Endothelial cell of umbilical vein (primary cell): ENCODE measurements around the gene DYRK3. TPM values are rescaled to one million over a fixed set of nuclear protein-coding genes. Genes with fewer than 3 reads are reported as not detected.

Experiments used
- BruUV-seq: library from RNA; stranded (reverse); fragments of 400-500 nt; replicated peaks from 2 replicates; lab custom pipeline; 2021; lab: Mats Ljungman, UMichigan
- CTCF ChIA-PET: fragments of 300-600, 350-600 bp; sonication (Branson Sonifier 250); formaldehyde crosslinking; loops from one replicate; lab custom pipeline; 2021; ENCODE audit warnings: antibody characterized with exemption, inconsistent platforms; lab: Charles Lee
- POLR2A ChIA-PET: fragments of 300-600, 350-600 bp; sonication (Branson Sonifier 250); formaldehyde crosslinking; loops from one replicate; lab custom pipeline; 2021; ENCODE audit warnings: antibody characterized with exemption, inconsistent platforms; lab: Charles Lee
- DNase-seq: peaks from one replicate; pipeline ENCODE4 v3.0.0-alpha.2; 2011; ENCODE audit warnings: low read depth, low spot score
- FAIRE-seq: peaks from 2 replicates; lab custom pipeline; 2011; peaks lifted over from hg19 to GRCh38; lab: Jason Lieb, UNC
- H2AFZ ChIP-seq: 2 replicates; pipeline ENCODE4 v1.6.0; 2012; ENCODE audit warnings: low read depth, low read length, control low read depth, inconsistent platforms
- H3K27ac ChIP-seq: 2 replicates; pipeline ENCODE4 v1.5.1; 2011; ENCODE audit warnings: low read depth, mild to moderate bottlenecking, control low read depth, low read length, moderate library complexity; ENCODE audit not compliant: insufficient read depth
- H3K27me3 ChIP-seq, 2 experiments: 2 replicates each; pipeline versions ENCODE4 v1.6.0 to v1.6.1; 2011; ENCODE audit warnings: low read length in 2 of 2, mixed read lengths in 1 of 2; ENCODE audit not compliant: control insufficient read depth in 2 of 2, insufficient read depth in 2 of 2
- H3K36me3 ChIP-seq, 2 experiments: 2 replicates in 1 of 2; 3 replicates in 1 of 2; pipeline ENCODE4 v1.5.1; 2011; ENCODE audit warnings: low read length in 2 of 2, mild to moderate bottlenecking in 1 of 2, moderate library complexity in 1 of 2; ENCODE audit not compliant: control insufficient read depth in 2 of 2, insufficient read depth in 2 of 2; ENCODE audit errors: extremely low read depth in 1 of 2
- H3K4me1 ChIP-seq: 3 replicates; pipeline ENCODE4 v1.5.1; 2011; ENCODE audit warnings: mild to moderate bottlenecking, low read length; ENCODE audit not compliant: control insufficient read depth, insufficient read depth; ENCODE audit errors: extremely low read depth
- H3K4me2 ChIP-seq: 2 replicates; pipeline ENCODE4 v1.6.1; 2011; ENCODE audit warnings: low read length, control low read depth, mixed read lengths; ENCODE audit not compliant: insufficient read depth
- H3K4me3 ChIP-seq, 3 experiments: fragments of 200-600 bp in 1 of 3; sonication (generic), shearing (Covaris generic) in 1 of 3; replicated peaks in 1 of 3; 2 replicates each; pipeline ENCODE4 v1.5.1; 2011 to 2016; ENCODE audit warnings: control low read depth in 3 of 3, low read length in 3 of 3, mild to moderate bottlenecking in 2 of 3, inconsistent platforms in 1 of 3, low read depth in 1 of 3, moderate library complexity in 1 of 3; ENCODE audit not compliant: insufficient read depth in 1 of 3
- H3K79me2 ChIP-seq: 2 replicates; pipeline ENCODE4 v1.6.0; 2012; ENCODE audit warnings: low read length, inconsistent platforms; ENCODE audit not compliant: control insufficient read depth, insufficient read depth
- H3K9ac ChIP-seq: replicated peaks from 2 replicates; pipeline ENCODE3; 2011; ENCODE audit warnings: low read length, control low read depth; ENCODE audit not compliant: insufficient read depth; ENCODE audit errors: extremely low read depth
- H3K9me1 ChIP-seq: replicated peaks from 3 replicates; pipeline ENCODE4 v1.6.0; 2011; ENCODE audit warnings: mild to moderate bottlenecking, low read length; ENCODE audit not compliant: control insufficient read depth, insufficient read depth; ENCODE audit errors: extremely low read depth
- H3K9me3 ChIP-seq: replicated peaks from 2 replicates; pipeline ENCODE4 v1.5.1; 2012; ENCODE audit warnings: low read length, inconsistent platforms; ENCODE audit not compliant: control insufficient read depth, insufficient read depth
- H4K20me1 ChIP-seq: replicated peaks from 2 replicates; pipeline ENCODE3; 2011; ENCODE audit warnings: mild to moderate bottlenecking, low read length; ENCODE audit not compliant: control insufficient read depth, insufficient read depth; ENCODE audit errors: extremely low read depth
- EZH2 ChIP-seq: IDR thresholded peaks from 2 replicates; pipeline ENCODE4 v1.6.1; 2012; ENCODE audit warnings: borderline replicate concordance, low read depth, mild to moderate bottlenecking, moderate library complexity, low read length, inconsistent platforms; ENCODE audit not compliant: severe bottlenecking
- FOS ChIP-seq: IDR thresholded peaks from 2 replicates; pipeline ENCODE4 v1.6.1; 2011; ENCODE audit warnings: mild to moderate bottlenecking, low read length, moderate library complexity, borderline replicate concordance; ENCODE audit not compliant: insufficient read depth
- GATA2 ChIP-seq: IDR thresholded peaks from 2 replicates; pipeline ENCODE4 v1.7.0; 2011; ENCODE audit warnings: low read depth, mild to moderate bottlenecking, moderate library complexity, mixed read lengths, low read length; ENCODE audit not compliant: insufficient read length, insufficient read depth
- JUN ChIP-seq: IDR thresholded peaks from 2 replicates; pipeline ENCODE4 v1.6.1; 2011; ENCODE audit warnings: borderline replicate concordance, low read depth; ENCODE audit not compliant: insufficient read length, insufficient read depth
- MYC ChIP-seq: IDR thresholded peaks from one replicate; pipeline ENCODE4 v1.6.1; 2011; ENCODE audit warnings: mild to moderate bottlenecking, low read depth, low read length
- POLR2A ChIP-seq: IDR thresholded peaks from 2 replicates; pipeline ENCODE4 v1.6.1; 2012; ENCODE audit warnings: low read depth, mild to moderate bottlenecking, control low read depth, low read length
- POLR2AphosphoS5 ChIP-seq: IDR thresholded peaks from 2 replicates; pipeline ENCODE4 v1.6.1; 2012; ENCODE audit warnings: low read depth, mild to moderate bottlenecking, control low read depth, low read length, moderate library complexity; ENCODE audit not compliant: insufficient read depth
- dilution Hi-C: fragments of 300-500 bp; cut with MboI; formaldehyde crosslinking; loops from one replicate; pipeline ENCODE4 v1.15.0; 2019; ENCODE audit warnings: low sequenced_read_pairs; ENCODE audit not compliant: extremely low pct_ligation_motif_present
- intact Hi-C: fragments of 100-400 bp; cut with micrococcal nuclease; formaldehyde crosslinking; loops from one replicate; pipeline ENCODE4 v1.10.0; 2022
- polyA plus RNA-seq, 4 experiments: library from polyadenylated mRNA; depleted of rRNA in 3 of 4; stranded (reverse) in 3 of 4; unstranded in 1 of 4; fragments of >200 nt; gene quantifications; 2 replicates each; pipeline versions ENCODE4 v1.2.1 to v1.2.3, GENCODE V29; 2011 to 2012; ENCODE audit warnings: missing spikeins in 1 of 4
- total RNA-seq: library from RNA; stranded (reverse); gene quantifications from 2 replicates; pipeline ENCODE4 v1.2.3, GENCODE V29; 2021
- TF ChIP-seq, protein P1 (sequence below): IDR thresholded peaks from 2 replicates; pipeline ENCODE4 v1.6.1; 2011; ENCODE audit not compliant: insufficient read depth, insufficient read length
- TF ChIP-seq, protein P2 (sequence below), 2 donors: IDR thresholded peaks; 1 replicate in 1 of 2; 2 replicates in 1 of 2; pipeline ENCODE4 v1.5.1; 2011; ENCODE audit warnings: low read length in 2 of 2, mild to moderate bottlenecking in 2 of 2, moderate library complexity in 2 of 2, control low read depth in 1 of 2, inconsistent platforms in 1 of 2, low read depth in 1 of 2; ENCODE audit not compliant: insufficient read depth in 1 of 2; ENCODE audit errors: extremely low read depth in 1 of 2

The DYRK3 gene
- total and polyA plus RNA-seq, 2 donors (not counting 3 experiments of a cell fraction or from before 2014, with no cell fraction given), result 3.4 to 7.4 TPM

GRCh38 chr1:206628916-206629315 is 6.4 kb upstream of the DYRK3 start:
- no peak for FAIRE-seq
- dilution Hi-C loops, result no loop called here
- H4K20me1 ChIP-seq, result no peaks in the 10 kb centered on the region

More at GRCh38 chr1:206628916-206629315, 6.4 kb upstream of the DYRK3 start:
- H2AFZ ChIP-seq, result no peak overlapping the region
- no peak overlapping the region for H3K4me2 ChIP-seq
- CTCF ChIA-PET, result interaction anchor here (0.9 to 14.5 kb wide), 6 partner anchors 8 to 871 kb away, joined by 3 to 663 read pairs (median 4); partner anchors contain the start of gene EIF2D
- H3K4me1 ChIP-seq, result no peaks in the 10 kb centered on the region
- BruUV-seq, result no TSS peak
- H3K9me1 ChIP-seq, result no peaks in the 10 kb centered on the region
- no peaks in the 10 kb centered on the region for H3K36me3 ChIP-seq
- no peak overlapping the region for H3K27ac ChIP-seq
- peaks cover 4 to 19% of the 10 kb centered on the region in 2 experiments for H3K27me3 ChIP-seq
- no peaks in the 10 kb centered on the region for H3K79me2 ChIP-seq
- no peak for DNase-seq
- intact Hi-C loops, result no loop called here
- no peaks in the 10 kb centered on the region for H3K9me3 ChIP-seq
- POLR2A ChIA-PET, result no interaction called here
- H3K9ac ChIP-seq, result no peak overlapping the region
- no peak overlapping the region for H3K4me3 ChIP-seq
- TF ChIP-seq JUN, result no peak
- TF ChIP-seq MYC, result no peak
- TF ChIP-seq, protein P1, sequence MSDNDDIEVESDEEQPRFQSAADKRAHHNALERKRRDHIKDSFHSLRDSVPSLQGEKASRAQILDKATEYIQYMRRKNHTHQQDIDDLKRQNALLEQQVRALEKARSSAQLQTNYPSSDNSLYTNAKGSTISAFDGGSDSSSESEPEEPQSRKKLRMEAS, result no peak
- TF ChIP-seq EZH2, result no peak
- TF ChIP-seq, protein P2, sequence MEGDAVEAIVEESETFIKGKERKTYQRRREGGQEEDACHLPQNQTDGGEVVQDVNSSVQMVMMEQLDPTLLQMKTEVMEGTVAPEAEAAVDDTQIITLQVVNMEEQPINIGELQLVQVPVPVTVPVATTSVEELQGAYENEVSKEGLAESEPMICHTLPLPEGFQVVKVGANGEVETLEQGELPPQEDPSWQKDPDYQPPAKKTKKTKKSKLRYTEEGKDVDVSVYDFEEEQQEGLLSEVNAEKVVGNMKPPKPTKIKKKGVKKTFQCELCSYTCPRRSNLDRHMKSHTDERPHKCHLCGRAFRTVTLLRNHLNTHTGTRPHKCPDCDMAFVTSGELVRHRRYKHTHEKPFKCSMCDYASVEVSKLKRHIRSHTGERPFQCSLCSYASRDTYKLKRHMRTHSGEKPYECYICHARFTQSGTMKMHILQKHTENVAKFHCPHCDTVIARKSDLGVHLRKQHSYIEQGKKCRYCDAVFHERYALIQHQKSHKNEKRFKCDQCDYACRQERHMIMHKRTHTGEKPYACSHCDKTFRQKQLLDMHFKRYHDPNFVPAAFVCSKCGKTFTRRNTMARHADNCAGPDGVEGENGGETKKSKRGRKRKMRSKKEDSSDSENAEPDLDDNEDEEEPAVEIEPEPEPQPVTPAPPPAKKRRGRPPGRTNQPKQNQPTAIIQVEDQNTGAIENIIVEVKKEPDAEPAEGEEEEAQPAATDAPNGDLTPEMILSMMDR (IDR thresholded peaks at IDR 0.05; ENCODE audit: extremely low read depth in 1 of 2, insufficient read depth in 1 of 2, low read depth in 1 of 2, low read length in 2 of 2), result no peak
- no peak for TF ChIP-seq FOS
- no peak for TF ChIP-seq POLR2AphosphoS5
- no peak for TF ChIP-seq POLR2A
- no peak for TF ChIP-seq GATA2
